GM21529 (cell line): ENCODE measurements around the gene TCERG1L.
"Not testable (repeated sequence)": the region's sequence is repeated elsewhere in the genome, so short reads cannot be mapped to it uniquely, and the experiment has no call there.

Experiments used
- ATAC-seq: cut with Tn5 transposase; IDR thresholded peaks from one replicate; pipeline ENCODE4 v1.9.1; 2021; ENCODE audit not compliant: unreplicated experiment

Gene TCERG1L

GRCh38 chr10:131172433-131172832, 139.1 kb downstream of the TCERG1L start:
- no peak for ATAC-seq

GRCh38 chr10:131169146-131169545, 142.4 kb downstream of the TCERG1L start:
- no peak for ATAC-seq

- ATAC-seq = no peak
Observed at GRCh38 chr10:131168238-131168875, 143.2 kb downstream of the TCERG1L start.

- no peak for ATAC-seq
Observed at GRCh38 chr10:131167036-131167860, 144.3 kb downstream of the TCERG1L start.

GRCh38 chr10:131166486-131166885, 145.0 kb downstream of the TCERG1L start:
- no peak for ATAC-seq

GRCh38 chr10:131165092-131165491, 146.4 kb downstream of the TCERG1L start:
- no peak for ATAC-seq

GRCh38 chr10:131162866-131163843, 148.4 kb downstream of the TCERG1L start:
- ATAC-seq = no peak

- ATAC-seq = no peak
Observed at GRCh38 chr10:131162211-131162610, 149.3 kb downstream of the TCERG1L start.

GRCh38 chr10:131161087-131161486, 150.4 kb downstream of the TCERG1L start:
- no peak for ATAC-seq

GRCh38 chr10:131160219-131160875, 151.2 kb downstream of the TCERG1L start:
- ATAC-seq = no peak

GRCh38 chr10:131159771-131160170, 151.8 kb downstream of the TCERG1L start:
- no peak for ATAC-seq

GRCh38 chr10:131158695-131159094, 152.8 kb downstream of the TCERG1L start:
- ATAC-seq = no peak

- no peak for ATAC-seq
Observed at GRCh38 chr10:131157899-131158298, 153.6 kb downstream of the TCERG1L start.

- no peak for ATAC-seq
Observed at GRCh38 chr10:131155876-131156230, 155.7 kb downstream of the TCERG1L start.

GRCh38 chr10:131155218-131155875, 156.2 kb downstream of the TCERG1L start:
- no peak for ATAC-seq

GRCh38 chr10:131154306-131155025, 157.1 kb downstream of the TCERG1L start:
- ATAC-seq = no peak

- not testable (repeated sequence) for ATAC-seq
Observed at GRCh38 chr10:131152456-131152855, 159.1 kb downstream of the TCERG1L start.

- ATAC-seq = no peak
Observed at GRCh38 chr10:131150126-131150525, 161.4 kb downstream of the TCERG1L start.

GRCh38 chr10:131149586-131149985, 161.9 kb downstream of the TCERG1L start:
- no peak for ATAC-seq

- ATAC-seq = no peak
Observed at GRCh38 chr10:131149111-131149510, 162.4 kb downstream of the TCERG1L start.
